Mucosa of stomach (tissue), 1 donor: ENCODE data around the gene SESN2.
"Not testable (repeated sequence)": the region's sequence is repeated elsewhere in the genome, so short reads cannot be mapped to it uniquely, and the experiment has no call there.

Experiments used
- H3K27me3 ChIP-seq: one replicate; pipeline ENCODE4 v1.7.0; 2013; ENCODE audit warnings: mild to moderate bottlenecking, low read length; ENCODE audit not compliant: control insufficient read depth, insufficient read depth
- H3K36me3 ChIP-seq: one replicate; pipeline ENCODE4 v1.7.0; 2013; ENCODE audit warnings: low read length; ENCODE audit not compliant: control insufficient read depth, insufficient read depth
- H3K4me1 ChIP-seq: one replicate; pipeline ENCODE4 v1.7.0; 2013; ENCODE audit warnings: mild to moderate bottlenecking, low read length; ENCODE audit not compliant: control insufficient read depth, insufficient read depth
- H3K4me3 ChIP-seq: one replicate; pipeline ENCODE4 v1.7.0; 2013; ENCODE audit warnings: low read length
- H3K9ac ChIP-seq: one replicate; pipeline ENCODE4 v1.7.0; 2013; ENCODE audit warnings: mild to moderate bottlenecking, low read length, moderate library complexity
- H3K9me3 ChIP-seq: one replicate; pipeline ENCODE4 v1.7.0; 2013; ENCODE audit warnings: mild to moderate bottlenecking, low read length, moderate library complexity; ENCODE audit not compliant: control insufficient read depth
- donor health status: Pancreatic carcinoma.

Gene SESN2

GRCh38 chr1:28326984-28327383 is 67.7 kb downstream of the SESN2 start:
- Histone ChIP-seq H3K27me3 (no peaks in the 10 kb centered on the region), H3K36me3 (peaks cover under 1% of the 10 kb centered on the region), H3K9ac (no peak overlapping the region), H3K4me1 (peaks cover 28% of the 10 kb centered on the region), H3K4me3 (no peak overlapping the region), H3K9me3 (no peaks in the 10 kb centered on the region)

- not testable (repeated sequence) for H3K4me3 ChIP-seq, H3K9me3 ChIP-seq, H3K36me3 ChIP-seq, H3K27me3 ChIP-seq, H3K9ac ChIP-seq
- peaks cover 23% of the 10 kb centered on the region for H3K4me1 ChIP-seq
Measured at GRCh38 chr1:28327431-28327830, 68.1 kb downstream of the SESN2 start.

- H3K9me3 ChIP-seq, result no peaks in the 10 kb centered on the region
- H3K4me3 ChIP-seq, result peak overlapping the region; percentile 37
- H3K9ac ChIP-seq, result peak overlapping the region; percentile 91
- peaks cover 3% of the 10 kb centered on the region for H3K36me3 ChIP-seq
- no peaks in the 10 kb centered on the region for H3K27me3 ChIP-seq
- peaks cover 21% of the 10 kb centered on the region for H3K4me1 ChIP-seq
Measured at GRCh38 chr1:28328228-28328648, 68.9 kb downstream of the SESN2 start.

- Histone ChIP-seq H3K9ac (peak overlapping the region; percentile 91), H3K4me3 (peak overlapping the region; percentile 37), H3K4me1 (peaks cover 10% of the 10 kb centered on the region), H3K36me3 (peaks cover 3% of the 10 kb centered on the region), H3K27me3 (no peaks in the 10 kb centered on the region), H3K9me3 (no peaks in the 10 kb centered on the region)
Measured at GRCh38 chr1:28329395-28330153, 70.3 kb downstream of the SESN2 start.
